ENCODE results near the gene UAP1L1.

UAP1L1 gene

DNA sequence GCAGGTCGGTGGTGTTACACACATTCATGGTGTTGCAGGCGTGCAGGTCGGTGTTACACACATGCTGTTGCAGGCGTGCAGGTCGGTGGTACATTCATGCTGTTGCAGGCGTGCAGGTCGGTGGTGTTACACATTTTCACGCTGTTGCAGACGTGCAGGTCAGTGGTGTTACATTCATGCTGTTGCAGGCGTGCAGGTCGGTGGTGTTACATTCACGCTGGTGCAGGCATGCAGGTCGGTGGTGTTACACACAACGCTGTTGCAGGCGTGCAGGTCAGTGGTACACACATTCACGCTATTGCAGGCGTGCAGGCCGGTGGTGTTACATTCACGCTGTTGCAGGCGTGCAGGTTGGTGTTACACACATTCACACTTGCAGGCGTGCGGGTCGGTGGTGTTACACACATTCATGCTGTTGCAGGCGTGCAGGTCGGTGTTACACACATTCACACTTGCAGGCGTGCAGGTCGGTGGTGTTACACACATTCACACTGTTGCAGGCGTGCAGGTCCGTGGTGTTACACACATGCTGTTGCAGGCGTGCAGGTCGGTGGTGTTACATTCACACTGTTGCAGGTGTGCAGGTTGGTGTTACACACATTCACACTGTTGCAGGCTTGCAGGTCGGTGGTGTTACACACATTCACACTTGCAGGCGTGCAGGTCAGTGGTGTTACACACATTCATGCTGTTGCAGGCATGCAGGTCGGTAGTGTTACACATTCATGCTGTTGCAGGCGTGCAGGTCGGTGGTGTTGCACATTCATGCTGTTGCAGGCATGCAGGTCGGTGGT, 26.1 kb downstream of the UAP1L1 start (continued):
- no peak for TF ChIP-seq IKZF3 (tag by site-specific recombination; IDR thresholded peaks at IDR 0.05)

GRCh38 chr9:137105814-137106661, 28.7 kb downstream of the UAP1L1 start:
- POLR2A ChIA-PET = interaction anchor here (0.9 to 1.2 kb wide), 2 partner anchors 135 to 378 kb away, joined by 3 to 8 read pairs; partner anchors contain the start of gene TUBB4B

GRCh38 chr9:137106662-137107250, 29.4 kb downstream of the UAP1L1 start:
- H3K4me1 ChIP-seq (ENCODE audit: control insufficient read depth, insufficient read depth, low read length) = no peaks in the 10 kb centered on the region
- H3K4me3 ChIP-seq (ENCODE audit: low read depth, low read length) = no peak overlapping the region
- ChIA-PET POLR2A (interaction anchor here (1.2 kb wide), 1 partner anchor 134 kb away, joined by 3 read pairs; the partner anchor contains the start of gene TUBB4B), CTCF (interaction anchor here (0.6 to 2.1 kb wide), 5 partner anchors 12 to 130 kb away, joined by 3 to 5 read pairs (median 4); partner anchors contain the start of gene RNF224)
- TF ChIP-seq ZNF223 (tag by site-specific recombination; IDR thresholded peaks at IDR 0.05) (no peak), YY1 (tag by site-specific recombination; IDR thresholded peaks at IDR 0.05) (no peak), SCRT2 (tag by site-specific recombination; IDR thresholded peaks at IDR 0.05) (no peak), ZNF37A (tag by site-specific recombination; IDR thresholded peaks at IDR 0.05) (no peak), ZNF639 (tag by site-specific recombination; IDR thresholded peaks at IDR 0.05) (no peak), ZNF211 (tag by site-specific recombination; IDR thresholded peaks at IDR 0.05; ENCODE audit: low read depth) (no peak), ZSCAN23 (tag by site-specific recombination; IDR thresholded peaks at IDR 0.05) (no peak), SCRT1 (tag by site-specific recombination; IDR thresholded peaks at IDR 0.05; ENCODE audit: borderline replicate concordance) (no peak), ZNF529 (tag by site-specific recombination; IDR thresholded peaks at IDR 0.05; ENCODE audit: insufficient replicate concordance) (no peak), ZNF521 (tag by site-specific recombination; IDR thresholded peaks at IDR 0.05) (no peak), ZNF148 (tag by site-specific recombination; IDR thresholded peaks at IDR 0.05; ENCODE audit: borderline replicate concordance) (no peak)
- TF ChIP-seq, protein P1, sequence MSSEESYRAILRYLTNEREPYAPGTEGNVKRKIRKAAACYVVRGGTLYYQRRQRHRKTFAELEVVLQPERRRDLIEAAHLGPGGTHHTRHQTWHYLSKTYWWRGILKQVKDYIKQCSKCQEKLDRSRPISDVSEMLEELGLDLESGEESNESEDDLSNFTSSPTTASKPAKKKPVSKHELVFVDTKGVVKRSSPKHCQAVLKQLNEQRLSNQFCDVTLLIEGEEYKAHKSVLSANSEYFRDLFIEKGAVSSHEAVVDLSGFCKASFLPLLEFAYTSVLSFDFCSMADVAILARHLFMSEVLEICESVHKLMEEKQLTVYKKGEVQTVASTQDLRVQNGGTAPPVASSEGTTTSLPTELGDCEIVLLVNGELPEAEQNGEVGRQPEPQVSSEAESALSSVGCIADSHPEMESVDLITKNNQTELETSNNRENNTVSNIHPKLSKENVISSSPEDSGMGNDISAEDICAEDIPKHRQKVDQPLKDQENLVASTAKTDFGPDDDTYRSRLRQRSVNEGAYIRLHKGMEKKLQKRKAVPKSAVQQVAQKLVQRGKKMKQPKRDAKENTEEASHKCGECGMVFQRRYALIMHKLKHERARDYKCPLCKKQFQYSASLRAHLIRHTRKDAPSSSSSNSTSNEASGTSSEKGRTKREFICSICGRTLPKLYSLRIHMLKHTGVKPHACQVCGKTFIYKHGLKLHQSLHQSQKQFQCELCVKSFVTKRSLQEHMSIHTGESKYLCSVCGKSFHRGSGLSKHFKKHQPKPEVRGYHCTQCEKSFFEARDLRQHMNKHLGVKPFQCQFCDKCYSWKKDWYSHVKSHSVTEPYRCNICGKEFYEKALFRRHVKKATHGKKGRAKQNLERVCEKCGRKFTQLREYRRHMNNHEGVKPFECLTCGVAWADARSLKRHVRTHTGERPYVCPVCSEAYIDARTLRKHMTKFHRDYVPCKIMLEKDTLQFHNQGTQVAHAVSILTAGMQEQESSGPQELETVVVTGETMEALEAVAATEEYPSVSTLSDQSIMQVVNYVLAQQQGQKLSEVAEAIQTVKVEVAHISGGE (tag by site-specific recombination; conservative IDR thresholded peaks at IDR 0.05; ENCODE audit: low read depth) = no peak
- TF ChIP-seq, protein P2, sequence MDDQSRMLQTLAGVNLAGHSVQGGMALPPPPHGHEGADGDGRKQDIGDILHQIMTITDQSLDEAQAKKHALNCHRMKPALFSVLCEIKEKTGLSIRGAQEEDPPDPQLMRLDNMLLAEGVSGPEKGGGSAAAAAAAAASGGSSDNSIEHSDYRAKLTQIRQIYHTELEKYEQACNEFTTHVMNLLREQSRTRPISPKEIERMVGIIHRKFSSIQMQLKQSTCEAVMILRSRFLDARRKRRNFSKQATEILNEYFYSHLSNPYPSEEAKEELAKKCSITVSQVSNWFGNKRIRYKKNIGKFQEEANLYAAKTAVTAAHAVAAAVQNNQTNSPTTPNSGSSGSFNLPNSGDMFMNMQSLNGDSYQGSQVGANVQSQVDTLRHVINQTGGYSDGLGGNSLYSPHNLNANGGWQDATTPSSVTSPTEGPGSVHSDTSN (CRISPR knock-in tag; IDR thresholded peaks at IDR 0.05) = no peak
- no peaks in the 10 kb centered on the region for H3K9me3 ChIP-seq (ENCODE audit: control insufficient read depth, insufficient read depth, low read depth, low read length)
- peaks cover 0 to 79% of the 10 kb centered on the region in 2 experiments; a peak in 1 of 3 replicates for H3K36me3 ChIP-seq (ENCODE audit: control insufficient read depth in 2 of 2, insufficient read depth in 1 of 2, low read length in 2 of 2)
- no peak overlapping the region for H3K27ac ChIP-seq (ENCODE audit: extremely low read depth, low read depth, low read length)

More at GRCh38 chr9:137105814-137106661, 28.7 kb downstream of the UAP1L1 start:
- CTCF ChIA-PET = interaction anchor here (0.6 to 2.1 kb wide), 5 partner anchors 35 to 131 kb away, joined by 4 to 5 read pairs (median 4); partner anchors contain the start of gene RNF224
- Histone ChIP-seq H3K36me3 (ENCODE audit: control insufficient read depth in 2 of 2, insufficient read depth in 1 of 2, low read length in 2 of 2) (peaks cover 0 to 86% of the 10 kb centered on the region in 2 experiments; a peak in 1 of 3 replicates), H3K4me1 (ENCODE audit: control insufficient read depth, insufficient read depth, low read length) (no peaks in the 10 kb centered on the region), H3K4me3 (ENCODE audit: low read depth, low read length) (no peak overlapping the region), H3K9me3 (ENCODE audit: control insufficient read depth, insufficient read depth, low read depth, low read length) (no peaks in the 10 kb centered on the region), H3K27ac (ENCODE audit: extremely low read depth, low read depth, low read length) (no peak overlapping the region)
- TF ChIP-seq ZNF660 (tag by site-specific recombination; IDR thresholded peaks at IDR 0.05) (no peak), ZNF404 (tag by site-specific recombination; IDR thresholded peaks at IDR 0.05) (no peak), MYNN (tag by site-specific recombination; IDR thresholded peaks at IDR 0.05; ENCODE audit: borderline replicate concordance) (no peak)
